HepG2 (cell line): Measurements from ENCODE around the gene BIRC7. TPM values are rescaled to one million over a fixed set of nuclear protein-coding genes. Genes with fewer than 3 reads are reported as not detected.

Source experiments
- KDM4B ChIP-seq: sonication (generic); formaldehyde crosslinking; IDR thresholded peaks from 2 replicates; pipeline ENCODE4 v1.4.0; 2020; ENCODE audit warnings: missing genetic modification reagents
- KDM6A ChIP-seq: IDR thresholded peaks from 2 replicates; pipeline ENCODE4 v1.6.1; 2016; ENCODE audit warnings: low read depth
- MIER2 ChIP-seq: IDR thresholded peaks from 2 replicates; pipeline ENCODE4 v1.6.1; 2016; ENCODE audit warnings: missing biosample characterization, missing genetic modification reagents
- NAIF1 ChIP-seq: sonication (generic); formaldehyde crosslinking; IDR thresholded peaks from 2 replicates; pipeline ENCODE4 v1.5.0; 2020; ENCODE audit warnings: mild to moderate bottlenecking, missing genetic modification reagents, borderline replicate concordance
- ZKSCAN1 ChIP-seq: fragments of 150-350 bp; IDR thresholded peaks from 2 replicates; pipeline ENCODE4 v1.6.1; 2014; ENCODE audit warnings: low read length
- ZNF33A ChIP-seq: sonication (generic); formaldehyde crosslinking; IDR thresholded peaks from 2 replicates; pipeline ENCODE4 v1.5.1; 2020; ENCODE audit warnings: missing genetic modification reagents, mild to moderate bottlenecking, moderate library complexity, borderline replicate concordance
- ZNF879 ChIP-seq: sonication (generic); formaldehyde crosslinking; IDR thresholded peaks from 2 replicates; pipeline ENCODE4 v1.8.1; 2023; ENCODE audit warnings: missing genetic modification reagents
- polyA plus RNA-seq, 8 experiments: library from polyadenylated mRNA; depleted of rRNA in 3 of 8; stranded (reverse) in 7 of 8; unstranded in 1 of 8; fragments of >200 nt; fragmentation: Illumina TruSeq in 4 of 8; extraction: Trizol in 4 of 8; gene quantifications; 2 replicates each; pipeline versions ENCODE4 v1.2.1 to v1.2.3, GENCODE V29; 2011 to 2016; ENCODE audit warnings: low read depth in 4 of 8, missing spikeins in 1 of 8, mixed read lengths in 1 of 8; ENCODE audit not compliant: insufficient read depth in 1 of 8
- total RNA-seq, 5 experiments: library from RNA; depleted of rRNA; stranded (reverse); fragments of >200 nt; fragmentation: Illumina TruSeq; extraction: Trizol; gene quantifications; 2 replicates each; pipeline ENCODE4 v1.2.3, GENCODE V29; 2016; ENCODE audit warnings: low read depth in 1 of 5
- TF ChIP-seq, protein P1 (sequence below): sonication (generic); formaldehyde crosslinking; conservative IDR thresholded peaks from 2 replicates; pipeline ENCODE4 v1.8.0; 2022; ENCODE audit warnings: missing genetic modification reagents
- TF ChIP-seq, protein P2 (sequence below): sonication (generic); formaldehyde crosslinking; IDR thresholded peaks from 2 replicates; pipeline ENCODE4 v1.4.0; 2020; ENCODE audit warnings: missing genetic modification reagents
- TF ChIP-seq, protein P3 (sequence below): sonication (generic); formaldehyde crosslinking; IDR thresholded peaks from 2 replicates; pipeline ENCODE4 v1.5.1; 2020; ENCODE audit warnings: missing genetic modification reagents, mild to moderate bottlenecking, borderline replicate concordance
- TF ChIP-seq, protein P4 (sequence below): sonication (generic); formaldehyde crosslinking; IDR thresholded peaks from 2 replicates; pipeline ENCODE4 v1.5.0; 2020; ENCODE audit warnings: missing genetic modification reagents
- TF ChIP-seq, protein P5 (sequence below): conservative IDR thresholded peaks from 2 replicates; pipeline ENCODE4 v1.6.1; 2018; ENCODE audit warnings: missing genetic modification reagents
- TF ChIP-seq, protein P6 (sequence below): sonication (generic); formaldehyde crosslinking; IDR thresholded peaks from 2 replicates; pipeline ENCODE4 v1.5.0; 2020; ENCODE audit warnings: mild to moderate bottlenecking, missing genetic modification reagents, borderline replicate concordance

BIRC7 gene
- total and polyA plus RNA-seq, 2 of the 13 experiments (the other 11 are each of a cell fraction or from before 2014, with no cell fraction given) = 0.27 to 5.1 TPM

DNA sequence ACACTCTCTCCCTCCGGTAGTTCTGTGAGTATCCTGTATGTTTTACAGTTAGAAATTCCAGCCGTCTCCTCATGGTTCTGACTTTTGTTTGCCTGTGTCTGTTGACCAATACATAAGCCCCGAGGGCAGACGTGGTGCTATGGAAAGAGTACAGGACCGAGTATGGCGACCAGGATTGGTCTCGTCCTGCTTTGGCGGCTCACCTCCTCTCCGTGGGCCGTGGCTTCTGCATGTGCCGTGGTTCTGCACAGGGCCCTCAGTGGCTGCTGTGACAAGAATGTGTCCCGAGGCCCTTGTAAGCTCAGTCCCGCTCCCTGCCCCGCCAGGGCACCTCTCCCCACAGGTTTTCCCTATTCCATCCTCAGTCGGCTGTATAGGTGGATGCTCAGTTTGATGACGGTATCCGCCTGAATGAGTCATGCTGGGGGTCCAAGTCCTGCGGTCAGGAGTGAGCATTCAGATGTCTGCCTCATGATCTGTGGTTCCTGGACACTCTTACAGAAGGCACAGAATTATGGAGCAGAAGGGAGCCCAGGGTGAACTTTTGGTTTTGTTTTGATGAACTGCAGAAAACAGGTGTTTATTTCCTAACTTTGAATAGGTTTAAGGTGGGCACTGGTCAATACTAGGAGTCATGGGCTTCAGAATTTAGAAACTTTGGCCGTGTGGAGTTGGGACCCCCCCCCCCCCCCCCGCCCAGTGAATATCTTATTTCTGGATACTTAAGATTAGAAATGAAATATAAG is 38.1 kb downstream of the BIRC7 start (continued):
- TF ChIP-seq ZNF33A (CRISPR knock-in tag) = no peak
- no peak for TF ChIP-seq ZNF879
- TF ChIP-seq MIER2 (CRISPR knock-in tag) = no peak
- TF ChIP-seq, protein P1, sequence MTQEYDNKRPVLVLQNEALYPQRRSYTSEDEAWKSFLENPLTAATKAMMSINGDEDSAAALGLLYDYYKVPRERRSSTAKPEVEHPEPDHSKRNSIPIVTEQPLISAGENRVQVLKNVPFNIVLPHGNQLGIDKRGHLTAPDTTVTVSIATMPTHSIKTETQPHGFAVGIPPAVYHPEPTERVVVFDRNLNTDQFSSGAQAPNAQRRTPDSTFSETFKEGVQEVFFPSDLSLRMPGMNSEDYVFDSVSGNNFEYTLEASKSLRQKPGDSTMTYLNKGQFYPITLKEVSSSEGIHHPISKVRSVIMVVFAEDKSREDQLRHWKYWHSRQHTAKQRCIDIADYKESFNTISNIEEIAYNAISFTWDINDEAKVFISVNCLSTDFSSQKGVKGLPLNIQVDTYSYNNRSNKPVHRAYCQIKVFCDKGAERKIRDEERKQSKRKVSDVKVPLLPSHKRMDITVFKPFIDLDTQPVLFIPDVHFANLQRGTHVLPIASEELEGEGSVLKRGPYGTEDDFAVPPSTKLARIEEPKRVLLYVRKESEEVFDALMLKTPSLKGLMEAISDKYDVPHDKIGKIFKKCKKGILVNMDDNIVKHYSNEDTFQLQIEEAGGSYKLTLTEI (CRISPR knock-in tag) = no peak
- TF ChIP-seq, protein P2, sequence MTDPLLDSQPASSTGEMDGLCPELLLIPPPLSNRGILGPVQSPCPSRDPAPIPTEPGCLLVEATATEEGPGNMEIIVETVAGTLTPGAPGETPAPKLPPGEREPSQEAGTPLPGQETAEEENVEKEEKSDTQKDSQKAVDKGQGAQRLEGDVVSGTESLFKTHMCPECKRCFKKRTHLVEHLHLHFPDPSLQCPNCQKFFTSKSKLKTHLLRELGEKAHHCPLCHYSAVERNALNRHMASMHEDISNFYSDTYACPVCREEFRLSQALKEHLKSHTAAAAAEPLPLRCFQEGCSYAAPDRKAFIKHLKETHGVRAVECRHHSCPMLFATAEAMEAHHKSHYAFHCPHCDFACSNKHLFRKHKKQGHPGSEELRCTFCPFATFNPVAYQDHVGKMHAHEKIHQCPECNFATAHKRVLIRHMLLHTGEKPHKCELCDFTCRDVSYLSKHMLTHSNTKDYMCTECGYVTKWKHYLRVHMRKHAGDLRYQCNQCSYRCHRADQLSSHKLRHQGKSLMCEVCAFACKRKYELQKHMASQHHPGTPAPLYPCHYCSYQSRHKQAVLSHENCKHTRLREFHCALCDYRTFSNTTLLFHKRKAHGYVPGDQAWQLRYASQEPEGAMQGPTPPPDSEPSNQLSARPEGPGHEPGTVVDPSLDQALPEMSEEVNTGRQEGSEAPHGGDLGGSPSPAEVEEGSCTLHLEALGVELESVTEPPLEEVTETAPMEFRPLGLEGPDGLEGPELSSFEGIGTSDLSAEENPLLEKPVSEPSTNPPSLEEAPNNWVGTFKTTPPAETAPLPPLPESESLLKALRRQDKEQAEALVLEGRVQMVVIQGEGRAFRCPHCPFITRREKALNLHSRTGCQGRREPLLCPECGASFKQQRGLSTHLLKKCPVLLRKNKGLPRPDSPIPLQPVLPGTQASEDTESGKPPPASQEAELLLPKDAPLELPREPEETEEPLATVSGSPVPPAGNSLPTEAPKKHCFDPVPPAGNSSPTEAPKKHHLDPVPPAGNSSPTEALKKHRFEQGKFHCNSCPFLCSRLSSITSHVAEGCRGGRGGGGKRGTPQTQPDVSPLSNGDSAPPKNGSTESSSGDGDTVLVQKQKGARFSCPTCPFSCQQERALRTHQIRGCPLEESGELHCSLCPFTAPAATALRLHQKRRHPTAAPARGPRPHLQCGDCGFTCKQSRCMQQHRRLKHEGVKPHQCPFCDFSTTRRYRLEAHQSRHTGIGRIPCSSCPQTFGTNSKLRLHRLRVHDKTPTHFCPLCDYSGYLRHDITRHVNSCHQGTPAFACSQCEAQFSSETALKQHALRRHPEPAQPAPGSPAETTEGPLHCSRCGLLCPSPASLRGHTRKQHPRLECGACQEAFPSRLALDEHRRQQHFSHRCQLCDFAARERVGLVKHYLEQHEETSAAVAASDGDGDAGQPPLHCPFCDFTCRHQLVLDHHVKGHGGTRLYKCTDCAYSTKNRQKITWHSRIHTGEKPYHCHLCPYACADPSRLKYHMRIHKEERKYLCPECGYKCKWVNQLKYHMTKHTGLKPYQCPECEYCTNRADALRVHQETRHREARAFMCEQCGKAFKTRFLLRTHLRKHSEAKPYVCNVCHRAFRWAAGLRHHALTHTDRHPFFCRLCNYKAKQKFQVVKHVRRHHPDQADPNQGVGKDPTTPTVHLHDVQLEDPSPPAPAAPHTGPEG (CRISPR knock-in tag) = 0 out of 2 replicates have a peak, but pooled peaks have one; percentile 13
- TF ChIP-seq KDM6A (CRISPR knock-in tag) = no peak
- no peak for TF ChIP-seq NAIF1 (CRISPR knock-in tag)
- no peak for TF ChIP-seq ZKSCAN1
- TF ChIP-seq, protein P3, sequence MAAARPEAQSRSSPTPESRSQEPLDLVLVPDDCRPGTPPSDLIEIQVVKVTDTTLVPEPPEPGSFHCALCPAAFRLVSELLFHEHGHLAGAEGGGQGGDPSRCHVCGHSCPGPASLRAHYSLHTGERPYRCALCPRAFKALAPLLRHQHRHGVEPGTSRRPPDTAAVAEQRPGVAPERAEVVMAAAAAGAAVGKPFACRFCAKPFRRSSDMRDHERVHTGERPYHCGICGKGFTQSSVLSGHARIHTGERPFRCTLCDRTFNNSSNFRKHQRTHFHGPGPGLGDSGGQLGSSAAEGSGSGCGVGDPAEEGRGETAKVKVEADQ (CRISPR knock-in tag) = no peak
- no peak for TF ChIP-seq KDM4B
- TF ChIP-seq, protein P4, sequence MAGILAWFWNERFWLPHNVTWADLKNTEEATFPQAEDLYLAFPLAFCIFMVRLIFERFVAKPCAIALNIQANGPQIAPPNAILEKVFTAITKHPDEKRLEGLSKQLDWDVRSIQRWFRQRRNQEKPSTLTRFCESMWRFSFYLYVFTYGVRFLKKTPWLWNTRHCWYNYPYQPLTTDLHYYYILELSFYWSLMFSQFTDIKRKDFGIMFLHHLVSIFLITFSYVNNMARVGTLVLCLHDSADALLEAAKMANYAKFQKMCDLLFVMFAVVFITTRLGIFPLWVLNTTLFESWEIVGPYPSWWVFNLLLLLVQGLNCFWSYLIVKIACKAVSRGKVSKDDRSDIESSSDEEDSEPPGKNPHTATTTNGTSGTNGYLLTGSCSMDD = no peak
- TF ChIP-seq, protein P5, sequence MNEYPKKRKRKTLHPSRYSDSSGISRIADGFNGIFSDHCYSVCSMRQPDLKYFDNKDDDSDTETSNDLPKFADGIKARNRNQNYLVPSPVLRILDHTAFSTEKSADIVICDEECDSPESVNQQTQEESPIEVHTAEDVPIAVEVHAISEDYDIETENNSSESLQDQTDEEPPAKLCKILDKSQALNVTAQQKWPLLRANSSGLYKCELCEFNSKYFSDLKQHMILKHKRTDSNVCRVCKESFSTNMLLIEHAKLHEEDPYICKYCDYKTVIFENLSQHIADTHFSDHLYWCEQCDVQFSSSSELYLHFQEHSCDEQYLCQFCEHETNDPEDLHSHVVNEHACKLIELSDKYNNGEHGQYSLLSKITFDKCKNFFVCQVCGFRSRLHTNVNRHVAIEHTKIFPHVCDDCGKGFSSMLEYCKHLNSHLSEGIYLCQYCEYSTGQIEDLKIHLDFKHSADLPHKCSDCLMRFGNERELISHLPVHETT (CRISPR knock-in tag) = no peak
- TF ChIP-seq, protein P6, sequence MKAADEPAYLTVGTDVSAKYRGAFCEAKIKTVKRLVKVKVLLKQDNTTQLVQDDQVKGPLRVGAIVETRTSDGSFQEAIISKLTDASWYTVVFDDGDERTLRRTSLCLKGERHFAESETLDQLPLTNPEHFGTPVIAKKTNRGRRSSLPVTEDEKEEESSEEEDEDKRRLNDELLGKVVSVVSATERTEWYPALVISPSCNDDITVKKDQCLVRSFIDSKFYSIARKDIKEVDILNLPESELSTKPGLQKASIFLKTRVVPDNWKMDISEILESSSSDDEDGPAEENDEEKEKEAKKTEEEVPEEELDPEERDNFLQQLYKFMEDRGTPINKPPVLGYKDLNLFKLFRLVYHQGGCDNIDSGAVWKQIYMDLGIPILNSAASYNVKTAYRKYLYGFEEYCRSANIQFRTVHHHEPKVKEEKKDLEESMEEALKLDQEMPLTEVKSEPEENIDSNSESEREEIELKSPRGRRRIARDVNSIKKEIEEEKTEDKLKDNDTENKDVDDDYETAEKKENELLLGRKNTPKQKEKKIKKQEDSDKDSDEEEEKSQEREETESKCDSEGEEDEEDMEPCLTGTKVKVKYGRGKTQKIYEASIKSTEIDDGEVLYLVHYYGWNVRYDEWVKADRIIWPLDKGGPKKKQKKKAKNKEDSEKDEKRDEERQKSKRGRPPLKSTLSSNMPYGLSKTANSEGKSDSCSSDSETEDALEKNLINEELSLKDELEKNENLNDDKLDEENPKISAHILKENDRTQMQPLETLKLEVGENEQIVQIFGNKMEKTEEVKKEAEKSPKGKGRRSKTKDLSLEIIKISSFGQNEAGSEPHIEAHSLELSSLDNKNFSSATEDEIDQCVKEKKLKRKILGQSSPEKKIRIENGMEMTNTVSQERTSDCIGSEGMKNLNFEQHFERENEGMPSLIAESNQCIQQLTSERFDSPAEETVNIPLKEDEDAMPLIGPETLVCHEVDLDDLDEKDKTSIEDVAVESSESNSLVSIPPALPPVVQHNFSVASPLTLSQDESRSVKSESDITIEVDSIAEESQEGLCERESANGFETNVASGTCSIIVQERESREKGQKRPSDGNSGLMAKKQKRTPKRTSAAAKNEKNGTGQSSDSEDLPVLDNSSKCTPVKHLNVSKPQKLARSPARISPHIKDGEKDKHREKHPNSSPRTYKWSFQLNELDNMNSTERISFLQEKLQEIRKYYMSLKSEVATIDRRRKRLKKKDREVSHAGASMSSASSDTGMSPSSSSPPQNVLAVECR (CRISPR knock-in tag) = peak; percentile 38; the same call in 1 of the 2 replicates
